Erythroblast (primary cell): ENCODE measurements around the gene ADRB2.

ENCODE experiments used
- GATA1 ChIP-seq: IDR thresholded peaks from 2 replicates; pipeline ENCODE4 v1.6.1; 2011; ENCODE audit warnings: low read depth, mild to moderate bottlenecking, control low read depth, low read length, moderate library complexity
- POLR2A ChIP-seq: IDR thresholded peaks from 2 replicates; pipeline ENCODE4 v1.6.1; 2011; ENCODE audit warnings: mild to moderate bottlenecking, low read length

GRCh38 chr5:148801682-148802276 lies 24.6 kb upstream of the ADRB2 start:
- no peak for TF ChIP-seq POLR2A
- no peak for TF ChIP-seq GATA1
